Mucosa of descending colon (tissue), 3 donors: ENCODE measurements around the gene TAS1R1. TPM values are rescaled to one million over a fixed set of nuclear protein-coding genes. Genes with fewer than 3 reads are reported as not detected.

Source experiments
- ATAC-seq: fragments of 200-7000 bp; cut with Tn5 transposase; one replicate; pipeline ENCODE4 v1.9.1; 2020; ENCODE audit warnings: mild to moderate bottlenecking, moderate library complexity
- DNase-seq, 3 donors: peaks; one replicate each; pipeline ENCODE4 v3.0.0-alpha.2; 2020
- H3K36me3 ChIP-seq: fragments of 200-600 bp; one replicate; pipeline ENCODE4 v1.8.0; 2021; ENCODE audit warnings: low read depth, mild to moderate bottlenecking
- H3K4me1 ChIP-seq: fragments of 200-600 bp; one replicate; pipeline ENCODE4 v1.8.0; 2021; ENCODE audit warnings: low read depth, mild to moderate bottlenecking
- H3K4me3 ChIP-seq: fragments of 200-600 bp; one replicate; pipeline ENCODE4 v1.8.0; 2021; ENCODE audit warnings: mild to moderate bottlenecking
- H3K9me3 ChIP-seq: fragments of 200-600 bp; one replicate; pipeline ENCODE4 v1.8.0; 2021; ENCODE audit warnings: mild to moderate bottlenecking
- intact Hi-C, 2 donors: fragments of 100-400 bp; cut with DNase I in 1 of 2; cut with micrococcal nuclease in 1 of 2; formaldehyde crosslinking; loops; one replicate each; pipeline versions ENCODE4 v1.11.0 to v1.11.1; 2022; cut with DNase I, micrococcal nuclease
- total RNA-seq, 3 donors: library from RNA; stranded (reverse); fragmentation: NEBNext Ultra II Directional in 2 of 3; extraction: Animal tissue kit (Norgen Biotek cat#: 25700) in 2 of 3; gene quantifications; one replicate each; pipeline versions ENCODE4 v1.2.1 to v1.2.4, GENCODE V29; 2021 to 2023
- TF ChIP-seq, protein P1 (sequence below): fragments of 200-600 bp; IDR thresholded peaks from one replicate; pipeline ENCODE4 v1.8.0; 2022; ENCODE audit warnings: antibody characterized with exemption, mild to moderate bottlenecking
- donor health status: DM: no; HTN: no; CAD: no; lungs with moderate emphysema.
- donor health status: DM: no; HTN: no; CAD: no.
- donor health status: DM: no; HTN: yes; CAD: no.

The TAS1R1 gene
- total RNA-seq, 3 donors from 2014 or later: 0.13 to 0.14 TPM; not detected in 1

DNA sequence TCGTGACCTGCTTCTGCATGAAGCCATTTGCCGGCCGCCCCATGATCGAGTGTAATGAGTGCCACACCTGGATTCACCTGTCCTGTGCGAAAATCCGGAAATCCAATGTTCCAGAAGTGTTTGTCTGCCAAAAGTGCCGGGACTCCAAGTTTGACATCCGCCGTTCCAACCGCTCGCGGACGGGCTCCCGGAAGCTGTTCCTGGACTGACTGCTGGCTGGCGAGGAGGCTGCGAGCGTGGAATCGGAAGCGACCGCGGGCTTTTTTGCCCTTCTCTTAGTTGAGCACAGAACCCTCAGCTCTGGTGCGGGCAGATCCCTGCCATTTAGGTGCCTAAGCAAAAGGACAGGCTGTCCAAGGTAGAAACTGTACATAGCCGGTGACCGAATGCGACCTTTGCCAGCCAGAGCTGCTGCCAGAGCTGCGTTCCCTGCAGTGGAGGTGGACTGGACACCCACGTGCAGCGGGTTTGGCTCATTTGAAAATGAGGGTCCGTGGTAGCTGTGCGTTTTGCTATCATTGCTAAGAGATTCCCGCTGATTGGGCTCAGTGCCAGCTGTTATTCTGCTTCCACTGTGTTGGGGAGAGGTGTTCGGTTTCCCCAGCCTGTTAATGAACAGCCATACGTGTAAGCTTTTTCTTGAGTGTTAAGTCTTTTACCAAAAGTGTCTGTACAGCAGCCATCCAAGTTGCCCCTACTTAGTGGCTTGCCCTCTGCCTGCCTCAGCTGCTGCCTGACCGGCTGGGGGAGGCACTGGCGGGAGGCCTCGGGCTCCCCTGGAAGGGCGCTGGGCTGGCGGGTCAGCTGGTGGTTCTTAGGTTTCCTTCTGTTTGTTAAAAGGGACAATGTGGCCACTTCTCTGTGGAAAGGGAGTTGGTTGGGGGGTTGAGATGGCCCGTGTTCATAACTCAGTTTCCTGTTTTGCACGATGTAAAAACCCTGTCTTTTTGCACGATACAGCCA, 66.6 kb downstream of the TAS1R1 start:
- TF ChIP-seq, protein P1, sequence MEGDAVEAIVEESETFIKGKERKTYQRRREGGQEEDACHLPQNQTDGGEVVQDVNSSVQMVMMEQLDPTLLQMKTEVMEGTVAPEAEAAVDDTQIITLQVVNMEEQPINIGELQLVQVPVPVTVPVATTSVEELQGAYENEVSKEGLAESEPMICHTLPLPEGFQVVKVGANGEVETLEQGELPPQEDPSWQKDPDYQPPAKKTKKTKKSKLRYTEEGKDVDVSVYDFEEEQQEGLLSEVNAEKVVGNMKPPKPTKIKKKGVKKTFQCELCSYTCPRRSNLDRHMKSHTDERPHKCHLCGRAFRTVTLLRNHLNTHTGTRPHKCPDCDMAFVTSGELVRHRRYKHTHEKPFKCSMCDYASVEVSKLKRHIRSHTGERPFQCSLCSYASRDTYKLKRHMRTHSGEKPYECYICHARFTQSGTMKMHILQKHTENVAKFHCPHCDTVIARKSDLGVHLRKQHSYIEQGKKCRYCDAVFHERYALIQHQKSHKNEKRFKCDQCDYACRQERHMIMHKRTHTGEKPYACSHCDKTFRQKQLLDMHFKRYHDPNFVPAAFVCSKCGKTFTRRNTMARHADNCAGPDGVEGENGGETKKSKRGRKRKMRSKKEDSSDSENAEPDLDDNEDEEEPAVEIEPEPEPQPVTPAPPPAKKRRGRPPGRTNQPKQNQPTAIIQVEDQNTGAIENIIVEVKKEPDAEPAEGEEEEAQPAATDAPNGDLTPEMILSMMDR: no peak
- H3K4me1 ChIP-seq: peaks cover 6% of the 10 kb centered on the region
- H3K9me3 ChIP-seq: no peaks in the 10 kb centered on the region
- no peak overlapping the region for H3K4me3 ChIP-seq
- intact Hi-C loops: no loop called here
- ATAC-seq (no peak), DNase-seq (no peak)
- peaks cover 9% of the 10 kb centered on the region for H3K36me3 ChIP-seq

DNA sequence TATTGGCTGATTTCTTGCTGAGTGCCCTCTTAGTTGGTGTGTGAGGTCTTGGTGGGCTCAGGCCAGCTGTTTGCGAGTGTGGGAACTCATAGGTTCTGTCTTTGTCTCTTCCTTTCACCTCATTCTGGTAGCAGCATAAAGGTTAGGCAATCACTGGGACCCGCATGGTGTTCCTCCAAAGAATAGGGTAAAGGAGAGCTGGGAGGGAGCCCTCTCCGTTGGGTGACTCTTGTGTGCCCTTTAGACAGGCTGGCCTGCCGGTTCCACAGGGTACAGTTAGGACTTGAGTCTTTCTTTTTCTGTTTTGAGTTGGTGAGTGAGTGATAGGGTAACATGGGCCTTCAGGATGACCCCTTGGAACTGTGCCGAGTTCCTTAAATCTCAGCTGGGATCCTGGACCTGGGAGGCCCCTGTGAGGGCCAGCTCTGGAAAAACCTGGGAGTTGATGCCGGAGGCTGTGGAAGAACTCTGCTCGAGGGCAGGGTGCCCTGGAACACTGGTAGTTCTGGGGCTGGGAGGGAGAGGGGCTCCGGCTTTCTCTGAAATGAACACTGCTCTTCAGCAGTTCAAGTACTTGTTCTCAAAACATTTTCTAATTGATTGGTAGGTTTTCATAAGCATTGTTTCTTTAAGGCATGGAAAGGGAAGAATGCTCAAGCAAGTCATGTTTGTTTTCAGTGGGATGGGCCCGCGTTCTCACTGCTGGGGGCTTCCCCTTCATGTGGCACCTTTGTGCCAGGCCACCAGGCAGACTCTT, 67.5 kb downstream of the TAS1R1 start:
- H3K4me1 ChIP-seq: peaks cover 6% of the 10 kb centered on the region
- ATAC-seq (no peak), DNase-seq (no peak)
- H3K9me3 ChIP-seq: no peaks in the 10 kb centered on the region
- no peak overlapping the region for H3K4me3 ChIP-seq
- TF ChIP-seq, protein P1: no peak
- peaks cover 9% of the 10 kb centered on the region for H3K36me3 ChIP-seq
- intact Hi-C loops: no loop called here

DNA sequence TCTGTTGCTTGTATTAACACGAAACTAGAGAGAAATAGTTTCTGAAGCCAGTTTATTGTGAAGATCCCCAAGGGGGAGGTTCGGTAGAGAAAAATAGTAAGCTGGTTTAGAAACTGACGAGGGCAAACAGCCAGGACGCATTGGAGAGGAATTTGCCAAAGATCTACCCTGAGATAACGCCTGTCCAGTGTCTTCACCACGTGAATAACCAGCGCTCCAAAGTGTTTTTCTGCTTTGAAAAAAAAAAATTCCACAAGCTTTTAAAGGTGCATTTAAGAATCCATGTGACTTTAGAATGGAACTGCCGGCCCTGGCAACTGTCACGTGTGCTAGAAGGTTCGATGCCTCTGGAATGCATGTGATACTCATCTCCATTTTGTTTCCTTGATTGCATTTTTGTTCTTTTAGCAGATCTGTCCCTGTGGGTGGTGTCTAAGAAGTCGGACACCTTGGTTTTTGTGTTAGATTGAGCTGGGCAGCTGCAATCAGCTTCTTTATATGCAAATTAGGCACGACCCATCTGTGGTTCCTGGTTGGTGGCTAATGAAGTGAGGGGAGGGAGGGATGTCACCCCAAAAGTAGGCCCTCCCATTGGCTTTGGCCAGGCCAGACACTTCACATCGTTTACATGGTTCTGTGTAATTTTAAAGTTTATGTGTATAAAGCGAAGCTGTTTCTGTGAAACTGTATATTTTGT, 68.3 kb downstream of the TAS1R1 start:
- DNase-seq: no peak
- Histone ChIP-seq H3K36me3 (peaks cover 9% of the 10 kb centered on the region), H3K4me3 (no peak overlapping the region), H3K4me1 (peaks cover 6% of the 10 kb centered on the region), H3K9me3 (no peaks in the 10 kb centered on the region)
- intact Hi-C loops: no loop called here
- no peak for ATAC-seq
- TF ChIP-seq, protein P1: no peak

DNA sequence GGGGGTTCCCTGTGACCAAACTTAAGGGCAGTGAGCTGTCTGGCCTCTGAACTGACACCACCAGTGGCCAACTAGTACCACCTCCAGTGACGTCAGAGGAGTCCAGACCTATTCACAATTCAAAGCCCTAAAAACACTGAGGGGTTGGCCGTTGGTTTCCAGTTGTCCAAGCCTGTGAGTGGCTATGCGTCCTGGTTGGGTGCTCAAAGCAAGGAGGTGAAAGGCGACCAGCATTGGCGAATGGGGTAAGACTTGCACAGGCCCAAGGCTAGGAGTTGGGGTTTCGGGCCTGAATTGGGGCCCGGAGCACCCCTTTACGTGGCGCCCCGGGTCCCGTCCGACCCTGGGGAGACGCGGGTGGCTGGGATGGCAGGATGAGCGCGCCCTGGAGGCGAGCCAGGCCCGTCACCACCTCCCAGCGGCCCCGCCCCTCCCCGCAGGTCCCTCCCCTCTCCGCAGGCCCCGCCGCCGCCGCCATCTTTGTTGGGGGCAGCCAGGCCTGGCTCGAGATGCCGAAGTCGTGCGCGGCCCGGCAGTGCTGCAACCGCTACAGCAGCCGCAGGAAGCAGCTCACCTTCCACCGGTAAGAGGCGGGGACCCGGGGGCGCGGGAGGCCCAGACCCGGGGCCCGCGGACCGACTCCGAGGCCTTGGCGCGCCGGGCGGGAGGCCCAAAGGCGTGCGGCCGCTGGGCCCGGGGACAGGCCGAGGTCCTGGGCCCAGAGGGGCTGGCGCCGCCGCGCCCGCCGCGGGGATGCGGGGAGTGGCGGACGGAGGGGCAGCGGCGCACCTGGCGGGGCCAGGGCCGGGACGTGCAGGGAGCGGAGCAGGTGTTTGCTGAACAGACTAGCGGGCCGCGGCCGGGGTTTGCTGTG, 69.8 kb downstream of the TAS1R1 start, which contains the start of gene THAP3:
Gene THAP3 (plus strand): TSS at position 159 of the 874 bp plus-strand sequence. CDS start 351 bp downstream, at position 510.
- Histone ChIP-seq H3K4me1 (peaks cover 6% of the 10 kb centered on the region), H3K4me3 (peak within 1 kb of the TSS; percentile 74), H3K9me3 (no peaks in the 10 kb centered on the region), H3K36me3 (peaks cover 9% of the 10 kb centered on the region)
- ATAC-seq: peak; percentile 98
- peak; percentile 90 to 93 (median 93) for DNase-seq
- TF ChIP-seq, protein P1: no peak
- intact Hi-C loops: no loop called here
